H1 (cell line): ENCODE results near the gene DNAH10. TPM values are rescaled to one million over a fixed set of nuclear protein-coding genes. Genes with fewer than 3 reads are reported as not detected.

Experiments
- CTCF ChIA-PET: fragments of 300-600 bp; sonication (Branson Sonifier 250); formaldehyde crosslinking; loops from one replicate; lab custom pipeline; 2021; ENCODE audit not compliant: partially characterized antibody; lab: Charles Lee
- POLR2A ChIA-PET: fragments of 300-600 bp; sonication (Branson Sonifier 250); formaldehyde crosslinking; loops from one replicate; lab custom pipeline; 2021; ENCODE audit warnings: inconsistent platforms; ENCODE audit not compliant: partially characterized antibody; lab: Charles Lee
- DNase-seq, 2 experiments: peaks; one replicate each; pipeline versions ENCODE4 v3.0.0 to v3.0.0-alpha.2; 2010 to 2022; ENCODE audit warnings: low spot score in 2 of 2, low read depth in 1 of 2, mixed read lengths in 1 of 2
- FAIRE-seq: peaks from 2 replicates; lab custom pipeline; 2011; peaks lifted over from hg19 to GRCh38; lab: Jason Lieb, UNC
- H2AFZ ChIP-seq: 2 replicates; pipeline ENCODE4 v1.8.1; 2012; ENCODE audit warnings: low read length, inconsistent platforms
- H2AK5ac ChIP-seq: 2 replicates; pipeline ENCODE4 v1.6.1; 2013; ENCODE audit warnings: low read depth, low read length
- H2BK120ac ChIP-seq: replicated peaks from 2 replicates; pipeline ENCODE3; 2013; ENCODE audit warnings: low read depth, low read length, inconsistent platforms
- H2BK12ac ChIP-seq: 2 replicates; pipeline ENCODE4 v1.6.1; 2013; ENCODE audit warnings: low read depth, low read length
- H2BK15ac ChIP-seq: 2 replicates; pipeline ENCODE4 v1.6.1; 2013; ENCODE audit warnings: low read length
- H2BK20ac ChIP-seq: 2 replicates; pipeline ENCODE4 v1.6.1; 2013; ENCODE audit warnings: low read length
- H2BK5ac ChIP-seq: 2 replicates; pipeline ENCODE4 v1.6.1; 2013; ENCODE audit warnings: low read depth, low read length
- H3K14ac ChIP-seq: 2 replicates; pipeline ENCODE4 v1.6.1; 2013; ENCODE audit warnings: inconsistent platforms; ENCODE audit not compliant: insufficient read length
- H3K18ac ChIP-seq: 2 replicates; pipeline ENCODE4 v1.6.1; 2013; ENCODE audit warnings: low read length; ENCODE audit errors: extremely low read depth
- H3K23ac ChIP-seq: 2 replicates; pipeline ENCODE4 v1.6.1; 2013; ENCODE audit warnings: inconsistent platforms; ENCODE audit not compliant: insufficient read length
- H3K23me2 ChIP-seq: 2 replicates; pipeline ENCODE4 v1.6.1; 2013; ENCODE audit warnings: low read depth, low read length
- H3K27ac ChIP-seq: 2 replicates; pipeline ENCODE4 v1.6.1; 2011; ENCODE audit warnings: low read depth, low read length, inconsistent platforms
- H3K27me3 ChIP-seq, 4 experiments: replicated peaks in 1 of 4; 1 replicate in 1 of 4; 2 replicates in 3 of 4; pipeline versions ENCODE4 v1.6.1 to v1.8.1; 2011 to 2013; ENCODE audit warnings: low read length in 3 of 4, mild to moderate bottlenecking in 3 of 4, inconsistent platforms in 2 of 4, mixed read lengths in 2 of 4, moderate library complexity in 1 of 4; ENCODE audit not compliant: control insufficient read depth in 3 of 4, insufficient read depth in 3 of 4; ENCODE audit errors: extremely low read depth in 1 of 4
- H3K36me3 ChIP-seq, 4 experiments: 2 replicates each; pipeline versions ENCODE4 v1.6.1 to v1.8.1; 2011 to 2013; ENCODE audit warnings: mild to moderate bottlenecking in 4 of 4, low read length in 3 of 4, moderate library complexity in 2 of 4, control low read depth in 1 of 4, inconsistent platforms in 1 of 4; ENCODE audit not compliant: insufficient read depth in 4 of 4, control insufficient read depth in 2 of 4
- H3K4ac ChIP-seq: replicated peaks from 2 replicates; pipeline ENCODE3; 2013; ENCODE audit warnings: low read length, low read depth, mixed read lengths, inconsistent platforms; ENCODE audit not compliant: insufficient read length
- H3K4me1 ChIP-seq, 4 experiments: replicated peaks in 1 of 4; 1 replicate in 1 of 4; 2 replicates in 3 of 4; pipeline versions ENCODE4 v1.6.1 to v1.8.1; 2011 to 2013; ENCODE audit warnings: low read length in 3 of 4, inconsistent platforms in 2 of 4, mixed read lengths in 1 of 4; ENCODE audit not compliant: insufficient read depth in 4 of 4, control insufficient read depth in 3 of 4
- H3K4me2 ChIP-seq, 2 experiments: 2 replicates each; pipeline versions ENCODE4 v1.6.1 to v1.8.1; 2011 to 2013; ENCODE audit warnings: low read depth in 2 of 2, low read length in 2 of 2, control low read depth in 1 of 2, inconsistent platforms in 1 of 2, mild to moderate bottlenecking in 1 of 2; ENCODE audit not compliant: insufficient read depth in 1 of 2
- H3K4me3 ChIP-seq, 4 experiments: fragments of 200-600, 300-600 bp in 1 of 4; sonication (generic), shearing (Covaris generic), sonication (Bioruptor Twin) in 1 of 4; 2 replicates each; pipeline versions ENCODE4 v1.5.1 to v1.8.1; 2011 to 2016; ENCODE audit warnings: low read length in 4 of 4, low read depth in 3 of 4, control low read depth in 2 of 4, inconsistent platforms in 2 of 4, mild to moderate bottlenecking in 2 of 4, mixed read lengths in 1 of 4, moderate library complexity in 1 of 4; ENCODE audit not compliant: insufficient read depth in 2 of 4; ENCODE audit errors: extremely low read depth in 1 of 4
- H3K56ac ChIP-seq: replicated peaks from 2 replicates; pipeline ENCODE3; 2013; ENCODE audit warnings: low read depth, mild to moderate bottlenecking, mixed read lengths, low read length, inconsistent platforms; ENCODE audit not compliant: insufficient read length
- H3K79me1 ChIP-seq: 2 replicates; pipeline ENCODE4 v1.6.1; 2013; ENCODE audit warnings: low read depth, low read length, control low read depth
- H3K79me2 ChIP-seq, 2 experiments: 2 replicates each; pipeline versions ENCODE4 v1.6.1 to v1.8.1; 2012 to 2013; ENCODE audit warnings: low read length in 2 of 2, mild to moderate bottlenecking in 2 of 2, inconsistent platforms in 1 of 2; ENCODE audit not compliant: insufficient read depth in 2 of 2, control insufficient read depth in 1 of 2
- H3K9ac ChIP-seq, 4 experiments: replicated peaks in 1 of 4; 1 replicate in 1 of 4; 2 replicates in 3 of 4; pipeline versions ENCODE4 v1.6.1 to v1.8.1; 2011 to 2013; ENCODE audit warnings: low read depth in 3 of 4, low read length in 3 of 4, control low read depth in 2 of 4, mild to moderate bottlenecking in 2 of 4, moderate library complexity in 2 of 4, inconsistent platforms in 1 of 4; ENCODE audit errors: extremely low read depth in 1 of 4
- H3K9me3 ChIP-seq, 2 experiments: 2 replicates each; pipeline versions ENCODE4 v1.6.1 to v1.8.1; 2012 to 2013; ENCODE audit warnings: mild to moderate bottlenecking in 2 of 2, moderate library complexity in 2 of 2, control low read depth in 1 of 2, inconsistent platforms in 1 of 2, low read depth in 1 of 2, low read length in 1 of 2, mixed read lengths in 1 of 2; ENCODE audit not compliant: insufficient read depth in 2 of 2
- H4K20me1 ChIP-seq, 2 experiments: replicated peaks in 1 of 2; 2 replicates each; pipeline versions ENCODE3 to v1.8.1; 2011 to 2013; ENCODE audit warnings: inconsistent platforms in 2 of 2, low read length in 2 of 2, mild to moderate bottlenecking in 1 of 2; ENCODE audit not compliant: insufficient read depth in 2 of 2, control insufficient read depth in 1 of 2
- H4K5ac ChIP-seq: 2 replicates; pipeline ENCODE4 v1.6.1; 2013; ENCODE audit warnings: low read length, low read depth, mixed read lengths, inconsistent platforms; ENCODE audit not compliant: insufficient read length
- H4K8ac ChIP-seq: 2 replicates; pipeline ENCODE4 v1.8.0; 2013; ENCODE audit warnings: mild to moderate bottlenecking, moderate library complexity, low read length, inconsistent platforms; ENCODE audit not compliant: insufficient read depth; ENCODE audit errors: extremely low read depth
- H4K91ac ChIP-seq: replicated peaks from 2 replicates; pipeline ENCODE3; 2013; ENCODE audit warnings: low read length, mixed read lengths, inconsistent platforms; ENCODE audit not compliant: insufficient read length
- JUN ChIP-seq: IDR thresholded peaks from 2 replicates; pipeline ENCODE4 v1.6.1; 2011; ENCODE audit warnings: low read depth, mild to moderate bottlenecking, improper control_type of control experiment, low read length
- TCF12 ChIP-seq: IDR thresholded peaks from 2 replicates; pipeline ENCODE4 v1.6.1; 2011; ENCODE audit warnings: low read depth, mild to moderate bottlenecking, low read length
- WGBS, 2 experiments: shearing (Covaris generic) in 1 of 2; methylation state at CpG; one replicate each; pipeline versions ENCODE4 v1.1.6 to v1.1.7; 2013 to 2015; ENCODE audit warnings: low lambda C conversion rate in 2 of 2, mixed read lengths in 2 of 2, inconsistent platforms in 1 of 2, low coverage in 1 of 2, missing lambda C conversion rate in 1 of 2; ENCODE audit not compliant: insufficient replicate concordance in 2 of 2, insufficient coverage in 1 of 2, insufficient read length in 1 of 2; ENCODE audit errors: extremely low coverage in 1 of 2, missing lambda C conversion rate in 1 of 2; 5-methylcytosine and 5-hydroxymethylcytosine counted together
- polyA plus RNA-seq, 7 experiments: library from polyadenylated mRNA; depleted of rRNA in 3 of 7; stranded (reverse) in 5 of 7; unstranded in 2 of 7; fragments of >200 nt in 5 of 7; fragments of 200-250 nt in 2 of 7; gene quantifications; 1 replicate in 5 of 7; 2 replicates in 1 of 7; 4 replicates in 1 of 7; pipeline versions ENCODE4 v1.2.1 to v1.2.3, GENCODE V29; 2011 to 2013; ENCODE audit warnings: missing spikeins in 2 of 7, mixed read lengths in 2 of 7
- total RNA-seq: library from RNA; stranded (reverse); fragmentation: NEBNext Ultra II Directional; extraction: Animal tissue kit (Norgen Biotek cat#: 25700); gene quantifications from 2 replicates; pipeline ENCODE4 v1.2.1, GENCODE V29; 2021

The DNAH10 gene
- total and polyA plus RNA-seq, 2 of the 8 experiments (the other 6 are each of a cell fraction or from before 2014, with no cell fraction given), result 0.02 to 0.24 TPM

DNA sequence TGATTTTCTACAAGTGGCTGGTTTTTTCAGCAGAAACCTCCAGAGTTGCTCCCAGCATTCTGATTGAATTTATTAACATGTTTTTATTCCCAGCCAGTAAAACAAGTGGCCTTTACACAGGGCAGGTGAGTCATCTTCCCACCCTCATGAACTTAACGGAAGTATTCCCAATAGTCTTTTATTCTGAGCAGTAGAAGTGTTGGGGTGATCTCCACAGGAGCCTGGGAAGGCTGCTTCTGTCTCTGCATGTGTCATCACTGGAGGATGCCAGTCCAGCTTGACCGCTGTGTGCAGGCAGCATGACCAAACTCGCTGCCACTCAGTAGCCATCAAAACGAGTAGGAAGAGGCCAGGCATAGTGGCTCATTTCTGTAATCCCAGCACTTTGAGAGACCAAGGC lies 13.4 kb upstream of the DNAH10 start:
- H3K9me3 ChIP-seq, result no peaks in the 10 kb centered on the region
- H2AK5ac ChIP-seq, result no peak overlapping the region
- no peak for FAIRE-seq
- peaks cover 6 to 14% of the 10 kb centered on the region in 2 experiments for H4K20me1 ChIP-seq
- H2BK15ac ChIP-seq, result no peak overlapping the region
- no peak overlapping the region for H3K14ac ChIP-seq
- H2BK20ac ChIP-seq, result no peak overlapping the region
- no peak overlapping the region for H2BK12ac ChIP-seq
- H3K4ac ChIP-seq, result no peak overlapping the region
- no peak overlapping the region for H2BK5ac ChIP-seq
- H2BK120ac ChIP-seq, result no peak overlapping the region
- no peak overlapping the region for H4K5ac ChIP-seq
- 90% methylated on average over 4 of the region's 4 CpGs; no CpG with 5 or more reads in 1 of the 2 experiments for WGBS, 2 experiments
- no peak for DNase-seq
- no peak overlapping the region for H3K9ac ChIP-seq
- no peak overlapping the region for H4K91ac ChIP-seq
- no peak overlapping the region for H3K18ac ChIP-seq
- H3K4me1 ChIP-seq, result no peaks in the 10 kb centered on the region
- H3K4me2 ChIP-seq, result no peak overlapping the region
- no peak overlapping the region for H3K4me3 ChIP-seq
- H3K79me2 ChIP-seq, result no peaks in the 10 kb centered on the region
- peaks cover 18 to 82% (median 53%) of the 10 kb centered on the region in 4 experiments for H3K36me3 ChIP-seq
- H3K23me2 ChIP-seq, result no peaks in the 10 kb centered on the region
- ChIA-PET CTCF (no interaction called here), POLR2A (interaction anchor here (3.0 kb wide), 1 partner anchor 13 kb away, joined by 9 read pairs; the partner anchor contains the start of gene DNAH10)
- no peak for TF ChIP-seq JUN
- no peak for TF ChIP-seq TCF12
- no peak overlapping the region for H3K27ac ChIP-seq
- H2AFZ ChIP-seq, result no peak overlapping the region
- no peak overlapping the region for H4K8ac ChIP-seq
- H3K27me3 ChIP-seq, result no peaks in the 10 kb centered on the region
- no peaks in the 10 kb centered on the region; the same call in 1 of the 2 replicates for H3K79me1 ChIP-seq
- no peak overlapping the region for H3K23ac ChIP-seq
- H3K56ac ChIP-seq, result no peak overlapping the region
